Liver (tissue), 9 donors: ENCODE measurements around the gene PARP14. TPM values are rescaled to one million over a fixed set of nuclear protein-coding genes. Genes with fewer than 3 reads are reported as not detected.
"Not testable (repeated sequence)": the region's sequence is repeated elsewhere in the genome, so short reads cannot be mapped to it uniquely, and the experiment has no call there.

Experiments used
- DNase-seq: peaks from one replicate; pipeline ENCODE4 v3.0.0-alpha.2; 2017; ENCODE audit warnings: low spot score
- H3K27ac ChIP-seq, 2 donors: one replicate each; pipeline ENCODE4 v1.7.0; 2013; ENCODE audit warnings: inconsistent platforms in 2 of 2, low read length in 2 of 2, control low read depth in 1 of 2, low read depth in 1 of 2, mild to moderate bottlenecking in 1 of 2
- H3K27me3 ChIP-seq, 4 donors: one replicate each; pipeline versions ENCODE4 v1.6.1 to v1.7.0; 2013; ENCODE audit warnings: low read length in 3 of 4, inconsistent platforms in 1 of 4, mild to moderate bottlenecking in 1 of 4, moderate library complexity in 1 of 4; ENCODE audit not compliant: control insufficient read depth in 4 of 4, insufficient read depth in 4 of 4
- H3K36me3 ChIP-seq, 4 donors: one replicate each; pipeline versions ENCODE4 v1.6.1 to v1.7.0; 2013; ENCODE audit warnings: low read length in 3 of 4, mild to moderate bottlenecking in 3 of 4, low read depth in 1 of 4, moderate library complexity in 1 of 4; ENCODE audit not compliant: control insufficient read depth in 4 of 4, insufficient read depth in 3 of 4
- H3K4me1 ChIP-seq, 4 donors: one replicate each; pipeline versions ENCODE4 v1.6.1 to v1.7.0; 2013; ENCODE audit warnings: low read length in 3 of 4, mild to moderate bottlenecking in 3 of 4, moderate library complexity in 1 of 4; ENCODE audit not compliant: control insufficient read depth in 4 of 4, insufficient read depth in 4 of 4
- H3K4me3 ChIP-seq, 3 donors: one replicate each; pipeline versions ENCODE4 v1.6.1 to v1.7.0; 2013; ENCODE audit warnings: low read length in 3 of 3, control low read depth in 1 of 3, low read depth in 1 of 3, mild to moderate bottlenecking in 1 of 3
- H3K9ac ChIP-seq, 2 donors: one replicate each; pipeline ENCODE4 v1.7.0; 2013; ENCODE audit warnings: low read length in 2 of 2, mild to moderate bottlenecking in 2 of 2, moderate library complexity in 2 of 2, control low read depth in 1 of 2, low read depth in 1 of 2
- H3K9me3 ChIP-seq, 4 donors: one replicate each; pipeline versions ENCODE4 v1.6.1 to v1.7.0; 2013; ENCODE audit warnings: low read length in 3 of 4; ENCODE audit not compliant: control insufficient read depth in 4 of 4
- EGR1 ChIP-seq, 2 donors: IDR thresholded peaks; 2 replicates each; pipeline ENCODE4 v1.6.1; 2016 to 2018; ENCODE audit warnings: antibody characterized with exemption in 2 of 2, low read depth in 2 of 2
- FOXA1 ChIP-seq: IDR thresholded peaks from 2 replicates; pipeline ENCODE4 v1.6.1; 2016; ENCODE audit warnings: antibody characterized with exemption
- FOXA2 ChIP-seq: IDR thresholded peaks from 2 replicates; pipeline ENCODE4 v1.6.1; 2016; ENCODE audit warnings: antibody characterized with exemption
- GABPA ChIP-seq, 2 donors: IDR thresholded peaks in 1 of 2; conservative IDR thresholded peaks in 1 of 2; 2 replicates each; pipeline ENCODE4 v1.6.1; 2016; ENCODE audit warnings: antibody characterized with exemption in 2 of 2, mild to moderate bottlenecking in 1 of 2, moderate library complexity in 1 of 2
- HNF4A ChIP-seq, 2 donors: conservative IDR thresholded peaks; 2 replicates each; pipeline ENCODE4 v1.6.1; 2016; ENCODE audit warnings: antibody characterized with exemption in 2 of 2, mild to moderate bottlenecking in 2 of 2
- HNF4G ChIP-seq: IDR thresholded peaks from 2 replicates; pipeline ENCODE4 v1.6.1; 2016; ENCODE audit warnings: antibody characterized with exemption
- JUND ChIP-seq, 2 donors: IDR thresholded peaks; 2 replicates each; pipeline ENCODE4 v1.6.1; 2016; ENCODE audit warnings: antibody characterized with exemption in 2 of 2
- NR2F2 ChIP-seq: IDR thresholded peaks from 2 replicates; pipeline ENCODE4 v1.6.1; 2016; ENCODE audit warnings: antibody characterized with exemption
- RAD21 ChIP-seq, 2 donors: IDR thresholded peaks; 2 replicates each; pipeline ENCODE4 v1.6.1; 2016; ENCODE audit warnings: antibody characterized with exemption in 2 of 2, mild to moderate bottlenecking in 2 of 2
- RXRA ChIP-seq, 2 donors: IDR thresholded peaks; 2 replicates each; pipeline ENCODE4 v1.6.1; 2017 to 2018; ENCODE audit warnings: antibody characterized with exemption in 2 of 2, mild to moderate bottlenecking in 1 of 2
- SP1 ChIP-seq: IDR thresholded peaks from 2 replicates; pipeline ENCODE4 v1.6.1; 2018; ENCODE audit warnings: antibody characterized with exemption, mild to moderate bottlenecking
- TAF1 ChIP-seq: conservative IDR thresholded peaks from 2 replicates; pipeline ENCODE4 v1.6.1; 2016; ENCODE audit warnings: antibody characterized with exemption, mild to moderate bottlenecking
- YY1 ChIP-seq: IDR thresholded peaks from 2 replicates; pipeline ENCODE4 v1.6.1; 2016; ENCODE audit warnings: antibody characterized with exemption, mild to moderate bottlenecking
- WGBS: extraction: QIAGEN DNeasy Blood & Tissue Kit; methylation state at CpG from one replicate; pipeline ENCODE4 v1.1.7; 2013; 5-methylcytosine and 5-hydroxymethylcytosine counted together
- polyA plus RNA-seq, 2 donors: library from polyadenylated mRNA; stranded (reverse) in 1 of 2; unstranded in 1 of 2; fragments of 200-250 nt in 1 of 2; fragments of >200 nt in 1 of 2; fragmentation: Nextera tagmentation in 1 of 2; extraction: Ambion mirVana in 1 of 2; gene quantifications; one replicate each; pipeline versions ENCODE4 v1.2.1 to v1.2.3, GENCODE V29; 2013 to 2015
- total RNA-seq, 2 donors: library from RNA; depleted of rRNA; stranded (reverse); fragments of >200 nt; gene quantifications; one replicate each; pipeline ENCODE4 v1.2.3, GENCODE V29; 2014
- TF ChIP-seq, protein P1 (sequence below): IDR thresholded peaks from 2 replicates; pipeline ENCODE4 v1.6.1; 2016; ENCODE audit warnings: antibody characterized with exemption
- TF ChIP-seq, protein P2 (sequence below): IDR thresholded peaks from 2 replicates; pipeline ENCODE4 v1.6.1; 2016; ENCODE audit warnings: antibody characterized with exemption, mild to moderate bottlenecking
- TF ChIP-seq, protein P3 (sequence below): IDR thresholded peaks from 2 replicates; pipeline ENCODE4 v1.6.1; 2016; ENCODE audit warnings: antibody characterized with exemption
- TF ChIP-seq, protein P4 (sequence below): fragments of 150-350 bp; IDR thresholded peaks from 2 replicates; pipeline ENCODE4 v1.5.1; 2017; ENCODE audit warnings: improper control_type of control experiment, low read depth, low read length; ENCODE audit not compliant: missing input control
- TF ChIP-seq, protein P5 (sequence below): IDR thresholded peaks from 2 replicates; pipeline ENCODE4 v1.6.1; 2016; ENCODE audit warnings: antibody characterized with exemption
- donor health status: healthy.
- donor health status: healthy.
- donor health status: healthy.
- donor health status: healthy.
- donor health status: healthy.

The PARP14 gene
- total and polyA plus RNA-seq, 4 donors, result 13.1 to 79.7 (median 23.4) TPM

DNA sequence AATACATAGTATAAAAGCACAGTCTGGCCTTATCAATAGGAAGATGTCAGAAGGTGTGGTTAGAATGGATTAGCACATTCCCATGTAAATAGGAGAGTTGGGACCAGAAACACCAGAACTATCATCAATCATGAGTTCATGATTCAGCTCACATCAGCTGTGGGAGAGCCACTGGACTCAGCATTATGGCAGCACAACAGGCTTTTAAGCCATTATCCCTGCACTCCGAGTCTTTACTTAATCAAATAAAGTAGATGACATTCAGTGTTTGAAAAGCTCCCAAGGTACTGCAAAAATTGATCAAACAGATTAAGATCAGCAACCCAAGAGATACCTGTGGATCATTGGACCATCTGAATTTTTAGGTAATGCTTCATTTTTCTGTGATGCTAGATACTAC is 24.7 kb downstream of the PARP14 start:
- WGBS, result 99% methylated on average over 1 of the region's 1 CpG
- no peaks in the 10 kb centered on the region for H3K27me3 ChIP-seq
- no peaks in the 10 kb centered on the region for H3K9me3 ChIP-seq
- H3K36me3 ChIP-seq, result peaks cover 12 to 65% (median 62%) of the 10 kb centered on the region in 4 donors
- TF ChIP-seq EGR1 (IDR thresholded peaks at IDR 0.05; ENCODE audit: low read depth in 2 of 2) (no peak), HNF4G (no peak), RAD21 (IDR thresholded peaks at IDR 0.05) (no peak), JUND (IDR thresholded peaks at IDR 0.05) (no peak), HNF4A (conservative IDR thresholded peaks at IDR 0.05) (no peak), SP1 (no peak), FOXA2 (no peak), TAF1 (no peak), RXRA (IDR thresholded peaks at IDR 0.05) (no peak), FOXA1 (no peak), YY1 (no peak), GABPA (IDR thresholded peaks at IDR 0.05 in 1 of 2, conservative IDR thresholded peaks at IDR 0.05 in 1 of 2) (no peak), NR2F2 (no peak)
- TF ChIP-seq, protein P1, sequence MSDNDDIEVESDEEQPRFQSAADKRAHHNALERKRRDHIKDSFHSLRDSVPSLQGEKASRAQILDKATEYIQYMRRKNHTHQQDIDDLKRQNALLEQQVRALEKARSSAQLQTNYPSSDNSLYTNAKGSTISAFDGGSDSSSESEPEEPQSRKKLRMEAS, result no peak
- TF ChIP-seq, protein P2, sequence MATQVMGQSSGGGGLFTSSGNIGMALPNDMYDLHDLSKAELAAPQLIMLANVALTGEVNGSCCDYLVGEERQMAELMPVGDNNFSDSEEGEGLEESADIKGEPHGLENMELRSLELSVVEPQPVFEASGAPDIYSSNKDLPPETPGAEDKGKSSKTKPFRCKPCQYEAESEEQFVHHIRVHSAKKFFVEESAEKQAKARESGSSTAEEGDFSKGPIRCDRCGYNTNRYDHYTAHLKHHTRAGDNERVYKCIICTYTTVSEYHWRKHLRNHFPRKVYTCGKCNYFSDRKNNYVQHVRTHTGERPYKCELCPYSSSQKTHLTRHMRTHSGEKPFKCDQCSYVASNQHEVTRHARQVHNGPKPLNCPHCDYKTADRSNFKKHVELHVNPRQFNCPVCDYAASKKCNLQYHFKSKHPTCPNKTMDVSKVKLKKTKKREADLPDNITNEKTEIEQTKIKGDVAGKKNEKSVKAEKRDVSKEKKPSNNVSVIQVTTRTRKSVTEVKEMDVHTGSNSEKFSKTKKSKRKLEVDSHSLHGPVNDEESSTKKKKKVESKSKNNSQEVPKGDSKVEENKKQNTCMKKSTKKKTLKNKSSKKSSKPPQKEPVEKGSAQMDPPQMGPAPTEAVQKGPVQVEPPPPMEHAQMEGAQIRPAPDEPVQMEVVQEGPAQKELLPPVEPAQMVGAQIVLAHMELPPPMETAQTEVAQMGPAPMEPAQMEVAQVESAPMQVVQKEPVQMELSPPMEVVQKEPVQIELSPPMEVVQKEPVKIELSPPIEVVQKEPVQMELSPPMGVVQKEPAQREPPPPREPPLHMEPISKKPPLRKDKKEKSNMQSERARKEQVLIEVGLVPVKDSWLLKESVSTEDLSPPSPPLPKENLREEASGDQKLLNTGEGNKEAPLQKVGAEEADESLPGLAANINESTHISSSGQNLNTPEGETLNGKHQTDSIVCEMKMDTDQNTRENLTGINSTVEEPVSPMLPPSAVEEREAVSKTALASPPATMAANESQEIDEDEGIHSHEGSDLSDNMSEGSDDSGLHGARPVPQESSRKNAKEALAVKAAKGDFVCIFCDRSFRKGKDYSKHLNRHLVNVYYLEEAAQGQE, result no peak
- TF ChIP-seq, protein P3, sequence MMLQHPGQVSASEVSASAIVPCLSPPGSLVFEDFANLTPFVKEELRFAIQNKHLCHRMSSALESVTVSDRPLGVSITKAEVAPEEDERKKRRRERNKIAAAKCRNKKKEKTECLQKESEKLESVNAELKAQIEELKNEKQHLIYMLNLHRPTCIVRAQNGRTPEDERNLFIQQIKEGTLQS, result no peak
- TF ChIP-seq, protein P4, sequence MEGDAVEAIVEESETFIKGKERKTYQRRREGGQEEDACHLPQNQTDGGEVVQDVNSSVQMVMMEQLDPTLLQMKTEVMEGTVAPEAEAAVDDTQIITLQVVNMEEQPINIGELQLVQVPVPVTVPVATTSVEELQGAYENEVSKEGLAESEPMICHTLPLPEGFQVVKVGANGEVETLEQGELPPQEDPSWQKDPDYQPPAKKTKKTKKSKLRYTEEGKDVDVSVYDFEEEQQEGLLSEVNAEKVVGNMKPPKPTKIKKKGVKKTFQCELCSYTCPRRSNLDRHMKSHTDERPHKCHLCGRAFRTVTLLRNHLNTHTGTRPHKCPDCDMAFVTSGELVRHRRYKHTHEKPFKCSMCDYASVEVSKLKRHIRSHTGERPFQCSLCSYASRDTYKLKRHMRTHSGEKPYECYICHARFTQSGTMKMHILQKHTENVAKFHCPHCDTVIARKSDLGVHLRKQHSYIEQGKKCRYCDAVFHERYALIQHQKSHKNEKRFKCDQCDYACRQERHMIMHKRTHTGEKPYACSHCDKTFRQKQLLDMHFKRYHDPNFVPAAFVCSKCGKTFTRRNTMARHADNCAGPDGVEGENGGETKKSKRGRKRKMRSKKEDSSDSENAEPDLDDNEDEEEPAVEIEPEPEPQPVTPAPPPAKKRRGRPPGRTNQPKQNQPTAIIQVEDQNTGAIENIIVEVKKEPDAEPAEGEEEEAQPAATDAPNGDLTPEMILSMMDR, result no peak
- TF ChIP-seq, protein P5, sequence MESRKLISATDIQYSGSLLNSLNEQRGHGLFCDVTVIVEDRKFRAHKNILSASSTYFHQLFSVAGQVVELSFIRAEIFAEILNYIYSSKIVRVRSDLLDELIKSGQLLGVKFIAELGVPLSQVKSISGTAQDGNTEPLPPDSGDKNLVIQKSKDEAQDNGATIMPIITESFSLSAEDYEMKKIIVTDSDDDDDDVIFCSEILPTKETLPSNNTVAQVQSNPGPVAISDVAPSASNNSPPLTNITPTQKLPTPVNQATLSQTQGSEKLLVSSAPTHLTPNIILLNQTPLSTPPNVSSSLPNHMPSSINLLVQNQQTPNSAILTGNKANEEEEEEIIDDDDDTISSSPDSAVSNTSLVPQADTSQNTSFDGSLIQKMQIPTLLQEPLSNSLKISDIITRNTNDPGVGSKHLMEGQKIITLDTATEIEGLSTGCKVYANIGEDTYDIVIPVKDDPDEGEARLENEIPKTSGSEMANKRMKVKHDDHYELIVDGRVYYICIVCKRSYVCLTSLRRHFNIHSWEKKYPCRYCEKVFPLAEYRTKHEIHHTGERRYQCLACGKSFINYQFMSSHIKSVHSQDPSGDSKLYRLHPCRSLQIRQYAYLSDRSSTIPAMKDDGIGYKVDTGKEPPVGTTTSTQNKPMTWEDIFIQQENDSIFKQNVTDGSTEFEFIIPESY, result no peak
- H3K9ac ChIP-seq, result no peak overlapping the region
- no peak for DNase-seq
- no peaks in the 10 kb centered on the region for H3K4me1 ChIP-seq
- no peak overlapping the region for H3K27ac ChIP-seq
- no peak overlapping the region for H3K4me3 ChIP-seq

DNA sequence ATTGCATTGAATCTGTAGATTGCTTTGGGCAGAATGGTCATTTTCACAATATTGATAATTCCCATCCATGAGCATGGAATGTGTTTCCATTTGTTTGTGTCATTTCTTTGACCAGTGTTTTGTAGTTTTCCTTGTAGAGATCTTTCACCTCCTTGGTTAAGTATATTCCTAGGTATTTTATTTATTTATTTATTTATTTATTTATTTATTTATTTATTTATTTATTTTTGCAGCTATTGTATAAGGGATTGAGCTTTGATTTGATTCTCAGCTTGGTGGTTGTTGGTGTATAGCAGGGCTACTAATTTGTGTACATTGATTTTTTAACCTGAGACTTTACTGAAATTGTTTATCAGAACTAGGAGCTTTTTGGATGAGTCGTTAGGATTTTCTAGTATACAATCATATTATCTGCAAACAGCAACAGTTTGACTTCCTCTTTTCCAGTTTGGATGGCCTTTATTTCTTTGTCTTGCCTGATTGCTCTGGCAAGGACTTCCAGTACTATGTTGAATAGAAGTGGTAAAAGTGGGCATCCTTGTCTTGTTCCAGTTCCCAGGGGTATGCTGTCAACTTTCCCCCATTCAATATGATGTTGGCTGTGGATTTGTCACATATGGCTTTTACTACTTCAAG is 30.1 kb downstream of the PARP14 start:
- peaks cover 3 to 54% (median 50%) of the 10 kb centered on the region in 4 donors for H3K36me3 ChIP-seq
- H3K27me3 ChIP-seq, DNase-seq, H3K4me3 ChIP-seq, H3K27ac ChIP-seq, H3K9me3 ChIP-seq, H3K9ac ChIP-seq, H3K4me1 ChIP-seq: not testable (repeated sequence)
- 95% methylated on average over 1 of the region's 1 CpG for WGBS
